A204.1 (cell line): Measurements from ENCODE around the gene SLC7A1.

Experiments
- FAIRE-seq: peaks from 2 replicates; lab custom pipeline; 2012; peaks lifted over from hg19 to GRCh38; lab: Jason Lieb, UNC

Gene SLC7A1

DNA sequence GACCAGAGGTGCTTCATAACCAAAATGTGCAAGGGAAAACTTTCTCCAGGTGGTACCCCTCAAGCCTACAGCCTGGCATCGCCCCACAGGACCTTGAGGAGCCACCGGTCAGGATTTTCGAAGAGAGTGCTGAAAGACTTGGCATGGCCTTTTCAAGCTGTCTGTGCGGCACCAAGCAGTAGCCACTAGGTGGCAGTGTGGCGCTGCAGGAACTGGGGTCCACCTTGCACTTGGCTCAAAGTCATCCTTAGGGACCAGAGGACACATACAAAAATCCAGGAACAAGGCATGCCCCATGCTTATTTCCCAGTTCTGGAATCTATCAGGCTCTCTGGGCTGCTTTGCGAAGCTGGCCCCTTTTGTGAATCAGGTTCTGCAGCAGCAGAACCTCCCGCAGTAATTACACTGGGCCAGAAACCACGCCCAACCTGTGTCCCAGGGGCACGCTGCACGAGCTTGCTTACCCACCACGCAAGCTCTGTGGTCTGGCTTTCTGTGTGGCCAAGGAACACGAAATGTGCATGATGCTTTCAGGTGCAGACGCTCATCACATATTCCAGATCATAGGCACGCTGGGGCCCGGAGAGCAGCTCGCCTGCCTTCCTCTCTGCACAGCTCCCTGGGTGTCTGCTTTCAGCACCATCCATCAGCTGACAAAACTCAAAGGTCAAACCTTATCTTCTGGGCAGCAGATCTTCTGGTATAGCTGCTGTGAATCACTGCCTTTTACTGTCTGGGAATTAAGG is 87.2 kb downstream of the SLC7A1 start:
- FAIRE-seq = no peak

DNA sequence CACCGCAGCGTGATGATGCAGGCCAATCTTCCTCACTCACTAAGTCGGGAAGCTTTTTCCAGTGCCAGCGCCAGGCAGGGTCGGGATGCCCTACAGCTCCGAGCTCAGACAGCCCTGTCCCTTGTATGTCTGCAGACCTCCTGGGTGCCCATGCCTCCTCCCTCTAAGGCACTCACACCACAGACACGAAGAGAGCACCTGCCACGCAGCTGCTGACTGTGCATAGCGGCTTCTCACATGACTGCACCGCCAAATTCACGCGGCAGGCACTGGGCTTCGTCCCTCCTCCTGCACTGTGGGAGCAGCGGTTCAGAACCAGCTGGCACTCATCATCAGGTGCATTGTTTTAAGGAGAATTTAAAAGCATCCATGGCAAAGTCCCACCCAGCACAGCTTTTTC is 88.1 kb downstream of the SLC7A1 start:
- FAIRE-seq = no peak

DNA sequence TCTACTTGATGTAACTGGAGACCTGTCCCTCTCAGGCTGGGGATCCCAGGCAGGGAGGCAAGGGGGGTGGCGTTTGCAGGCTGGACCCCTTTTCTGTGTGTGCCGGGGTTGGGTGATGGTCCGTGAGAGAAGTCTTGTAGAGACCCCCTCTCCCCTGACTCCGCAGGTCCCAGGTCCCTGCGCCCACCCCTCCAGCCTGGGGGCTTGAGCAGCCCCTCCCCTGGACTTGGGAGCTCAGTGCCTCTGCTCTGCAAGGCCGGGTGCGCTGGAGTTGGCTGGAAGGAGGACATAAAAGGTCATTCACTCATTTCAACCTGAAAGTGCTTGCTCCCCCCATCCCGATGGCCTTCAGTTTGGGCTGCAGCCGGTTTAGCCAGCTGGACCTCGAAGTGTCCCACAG is 89.5 kb downstream of the SLC7A1 start:
- FAIRE-seq = no peak

DNA sequence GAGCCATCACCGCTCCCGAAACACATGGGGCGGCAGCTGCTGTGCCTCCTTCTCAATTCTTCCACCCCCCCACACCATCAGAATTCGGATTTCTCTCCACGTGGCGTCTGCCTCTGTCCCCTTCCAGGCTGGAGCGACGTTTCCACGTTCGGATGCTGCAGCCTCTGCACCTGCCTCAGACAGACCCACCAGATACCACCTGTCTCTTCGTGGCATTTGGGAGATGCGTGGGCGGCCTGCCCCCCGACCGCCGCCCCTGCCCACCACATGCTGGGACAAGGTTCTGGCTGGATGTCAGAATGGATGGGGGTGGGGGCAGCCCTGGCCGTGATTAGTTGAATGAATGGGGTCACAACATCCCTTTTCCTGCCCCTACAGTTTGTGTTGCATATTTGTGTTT is 90.0 kb downstream of the SLC7A1 start:
- no peak for FAIRE-seq

DNA sequence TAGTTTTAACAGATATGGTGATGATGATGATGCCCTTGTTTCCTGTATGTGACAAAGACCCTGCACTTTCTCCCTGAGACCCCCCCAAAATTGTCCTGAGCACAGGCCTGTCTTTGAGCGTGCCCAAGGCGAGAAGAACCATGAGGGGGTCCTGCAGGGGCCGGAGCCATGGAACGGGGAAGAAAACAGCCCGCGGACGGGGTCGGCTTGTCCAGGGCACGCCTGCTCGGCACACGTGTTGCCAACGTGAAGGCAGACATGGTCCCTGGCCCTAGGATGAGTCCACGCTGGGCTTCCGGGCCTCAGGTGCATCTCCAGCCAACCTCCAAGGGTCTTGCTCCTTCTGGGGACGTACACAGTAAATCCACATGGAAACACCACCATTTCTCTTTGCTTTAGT is 90.8 kb downstream of the SLC7A1 start:
- FAIRE-seq = no peak

DNA sequence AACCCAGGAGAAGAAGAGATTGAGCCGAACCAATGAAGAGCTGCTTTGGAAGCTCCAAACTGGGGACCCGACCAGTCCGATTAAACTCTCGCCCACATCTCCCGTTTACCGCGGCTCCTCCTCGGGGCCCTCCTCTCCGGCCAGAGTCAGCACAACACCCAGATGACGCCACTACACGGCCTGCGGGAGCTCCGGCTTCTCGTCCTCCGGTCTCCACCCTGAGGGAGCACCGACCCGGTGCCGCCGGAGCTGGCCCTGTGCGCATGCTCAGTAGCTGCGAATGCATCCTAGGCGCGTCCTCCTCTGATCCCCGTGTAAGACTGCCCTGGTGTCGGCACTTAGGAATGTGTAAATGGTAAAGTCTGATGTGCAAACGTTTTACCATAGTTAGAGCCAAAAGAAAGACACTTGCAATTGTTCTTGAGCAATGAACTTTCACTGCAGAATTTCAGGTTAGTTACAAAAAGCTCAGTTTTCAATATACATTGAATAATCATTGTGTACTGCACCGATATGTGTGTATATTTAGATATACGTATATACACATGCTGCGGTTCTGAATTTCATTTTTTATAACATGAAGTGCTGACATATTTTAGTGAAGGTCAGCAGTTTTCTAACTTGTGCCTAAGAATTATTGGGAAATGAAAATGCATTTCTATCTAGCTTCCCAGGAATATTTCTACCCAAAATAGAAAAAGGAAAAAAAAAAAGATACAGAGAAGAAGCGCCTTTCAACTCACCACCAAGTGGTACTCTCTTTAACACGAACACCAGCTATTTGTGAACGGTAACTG is 92.2 kb downstream of the SLC7A1 start:
- FAIRE-seq = no peak

DNA sequence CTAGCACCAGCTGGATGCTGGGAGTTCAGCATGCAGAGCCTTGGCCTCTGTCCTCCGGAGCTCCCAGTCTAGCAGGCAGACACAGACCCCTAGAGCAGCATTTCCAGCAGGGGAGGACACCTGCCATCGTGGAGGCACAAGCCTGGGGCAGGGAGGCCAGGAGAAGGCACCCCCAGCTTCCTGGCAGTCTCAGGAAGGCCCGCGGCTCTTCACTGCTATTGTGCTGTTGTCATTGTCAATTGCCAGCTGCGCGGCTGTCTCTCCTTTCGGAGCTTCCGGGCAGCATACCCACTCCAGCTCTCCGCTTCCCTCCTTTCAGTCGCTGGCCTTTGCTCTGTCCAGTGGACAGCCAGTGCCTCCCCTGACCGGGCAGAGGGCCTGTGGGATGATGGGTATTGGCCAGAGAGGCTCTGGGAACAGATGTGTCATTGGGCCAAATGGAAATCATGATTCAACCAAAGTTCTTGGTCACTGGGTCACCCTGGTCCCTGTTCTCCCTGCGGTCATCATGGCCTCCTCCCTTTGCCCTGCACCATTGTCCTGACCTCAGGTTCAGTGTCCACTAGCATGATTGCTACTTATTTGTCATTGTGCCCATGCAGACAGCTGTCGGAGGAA is 93.0 kb downstream of the SLC7A1 start:
- no peak for FAIRE-seq

DNA sequence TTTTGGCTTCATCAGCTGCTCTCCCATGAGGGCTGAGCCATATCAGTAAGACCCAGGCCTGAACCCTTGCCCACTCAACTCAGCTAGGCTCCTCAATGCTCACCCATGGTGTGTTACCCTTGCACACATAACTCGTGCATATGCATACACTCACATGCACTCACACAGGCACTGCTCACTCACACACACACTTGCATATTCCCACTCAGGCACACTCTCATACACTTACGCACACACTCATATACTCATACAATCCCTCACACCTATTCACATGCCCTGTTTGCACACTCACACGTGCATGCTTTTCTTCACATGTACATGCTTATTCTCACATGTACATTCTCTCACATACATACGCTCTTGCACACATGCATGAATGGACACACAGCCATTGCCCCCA is 93.8 kb downstream of the SLC7A1 start:
- FAIRE-seq = no peak

DNA sequence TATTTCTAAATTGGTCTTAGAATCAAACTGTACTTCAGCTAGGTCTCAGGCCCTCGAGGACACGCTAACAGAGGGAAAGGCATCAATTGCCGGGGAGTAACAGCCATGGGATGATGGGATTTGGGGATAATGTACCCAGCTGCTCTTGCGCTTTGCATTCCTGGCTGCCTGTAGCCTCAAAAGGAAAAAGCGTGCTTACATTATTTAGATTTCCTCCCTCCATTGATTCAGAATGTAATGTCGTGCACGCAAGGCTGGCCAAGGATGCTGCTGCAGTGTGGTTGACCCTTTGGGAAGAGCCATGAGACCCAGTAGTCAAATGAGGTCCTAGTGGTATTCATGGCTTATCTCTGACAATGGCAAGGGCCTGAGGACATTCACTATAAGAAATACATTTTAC is 95.1 kb downstream of the SLC7A1 start:
- FAIRE-seq = no peak

DNA sequence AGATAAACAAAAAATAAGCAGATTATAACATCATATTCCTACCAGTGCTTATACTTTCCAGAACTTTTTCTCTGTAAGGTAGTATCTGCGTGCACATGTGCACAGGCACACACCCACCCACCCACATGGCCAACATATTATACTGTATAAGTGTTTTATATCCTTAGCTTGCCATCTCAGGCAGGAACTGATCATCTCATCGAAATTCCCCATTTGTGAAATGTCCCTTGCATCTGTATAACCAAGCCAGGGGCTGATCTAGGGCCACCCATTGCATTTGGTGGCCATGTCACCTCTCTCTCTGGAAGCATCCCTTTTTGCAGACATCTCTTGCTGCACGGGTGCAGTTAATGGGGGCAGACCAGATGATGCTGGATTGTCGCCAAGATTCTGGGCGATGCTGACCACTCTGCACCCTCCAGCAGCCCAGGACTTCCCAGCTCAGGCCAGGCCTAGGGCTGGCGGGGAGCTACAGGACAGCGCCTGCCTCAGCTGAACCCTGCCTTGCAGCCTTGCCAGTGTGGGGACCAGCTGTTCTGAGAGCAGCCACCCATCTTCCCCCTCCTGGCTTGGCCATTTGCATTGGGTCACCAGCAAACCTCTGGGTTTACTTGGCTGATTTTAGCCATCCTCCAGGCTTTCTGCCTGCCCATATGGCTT is 95.9 kb downstream of the SLC7A1 start:
- no peak for FAIRE-seq

DNA sequence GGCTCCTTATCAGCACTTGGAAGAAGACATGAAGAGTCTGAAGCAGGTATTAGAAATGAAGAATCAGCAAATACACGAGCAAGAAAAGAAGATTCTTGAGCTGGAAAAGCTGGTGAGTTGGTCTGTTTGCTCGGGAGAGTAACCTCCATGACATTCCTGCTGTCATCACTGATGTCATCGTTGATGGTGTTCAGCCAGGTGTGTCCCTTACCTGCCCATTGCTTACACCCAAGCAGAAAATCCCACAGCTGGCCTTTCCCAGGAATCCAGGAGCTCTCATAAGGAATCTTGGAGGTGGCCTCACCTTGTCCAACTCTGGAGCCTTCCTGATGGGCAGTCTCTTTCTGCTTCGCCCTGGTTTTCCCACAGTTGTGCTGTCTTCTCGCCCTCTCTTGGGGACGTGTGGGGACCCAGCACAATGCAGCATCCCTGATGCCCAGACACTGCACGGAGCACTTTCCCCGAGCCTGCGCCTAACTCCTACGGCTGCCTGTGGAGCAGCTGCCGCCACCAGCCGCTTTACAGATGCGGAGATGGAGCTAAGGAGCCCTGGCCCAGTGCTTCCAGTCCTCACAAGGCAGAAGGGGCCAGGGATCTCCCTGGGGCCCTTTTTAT is 97.0 kb downstream of the SLC7A1 start:
- no peak for FAIRE-seq

DNA sequence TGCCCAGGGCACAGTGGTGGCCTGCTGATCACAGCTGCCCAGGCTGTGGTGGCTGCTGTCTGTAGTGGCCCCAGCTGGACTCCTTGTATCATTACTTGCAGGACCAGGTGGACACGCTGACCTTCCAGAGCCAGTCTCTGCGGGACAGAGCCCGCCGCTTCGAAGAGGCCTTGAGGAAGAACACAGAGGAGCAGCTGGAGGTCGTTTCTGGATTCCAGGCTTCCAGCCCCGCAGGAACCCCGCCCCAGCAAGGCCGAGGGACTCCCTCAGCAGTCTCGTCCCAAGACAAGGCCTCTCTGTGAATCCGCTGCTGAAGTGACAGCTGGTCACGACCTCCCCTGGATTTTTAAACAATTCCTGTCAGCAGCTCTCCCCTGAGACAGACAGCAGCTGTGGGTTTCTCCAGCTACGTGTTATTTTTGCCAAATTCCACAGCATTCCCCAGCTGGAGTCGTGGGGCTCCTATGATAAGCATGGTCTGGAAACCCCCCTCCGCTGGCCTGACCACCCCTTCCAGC is 98.3 kb downstream of the SLC7A1 start:
- FAIRE-seq = no peak

DNA sequence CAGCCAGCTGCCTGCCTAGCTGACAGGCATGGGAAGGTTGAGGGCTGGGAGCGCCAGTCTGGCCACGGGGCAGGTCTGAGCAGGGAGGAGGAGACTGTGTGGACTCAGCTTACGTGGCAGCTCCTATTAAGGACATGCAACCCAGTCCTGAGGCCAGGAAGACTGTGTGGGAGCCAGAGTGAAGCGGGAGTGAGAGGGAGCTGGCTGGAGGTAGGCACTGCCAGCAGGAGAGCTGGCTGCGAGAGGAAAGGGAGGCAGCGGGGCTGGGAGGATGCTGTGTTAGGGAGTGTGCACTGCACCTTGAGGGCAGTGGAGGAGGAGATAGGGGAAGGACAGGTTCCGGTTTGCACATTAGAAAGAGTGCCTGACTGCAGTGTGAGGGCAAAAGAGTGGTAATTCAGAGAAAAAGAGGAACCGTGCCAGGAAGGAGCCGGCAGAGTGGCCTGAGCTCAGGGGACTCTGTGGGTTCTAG is 99.2 kb downstream of the SLC7A1 start:
- FAIRE-seq = no peak

DNA sequence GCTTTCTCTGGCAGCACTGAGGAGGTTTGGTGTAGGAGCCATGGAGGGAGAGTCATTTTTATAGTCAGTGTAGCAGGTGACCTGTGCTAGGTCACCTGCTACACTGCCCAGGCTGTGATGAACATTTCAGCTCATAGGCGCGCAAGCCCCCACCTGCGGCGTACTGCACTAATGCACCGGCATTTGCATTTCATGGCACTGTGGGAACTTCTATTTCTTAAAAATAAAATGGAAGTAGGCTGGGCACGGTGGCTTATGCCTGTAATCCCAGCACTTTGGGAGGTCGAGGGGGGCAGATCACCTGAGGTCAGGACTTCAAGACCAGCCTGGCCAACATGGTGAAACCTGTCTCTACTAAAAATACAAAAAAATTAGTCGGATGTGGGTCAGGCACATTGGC is 101.0 kb downstream of the SLC7A1 start:
- FAIRE-seq = no peak

DNA sequence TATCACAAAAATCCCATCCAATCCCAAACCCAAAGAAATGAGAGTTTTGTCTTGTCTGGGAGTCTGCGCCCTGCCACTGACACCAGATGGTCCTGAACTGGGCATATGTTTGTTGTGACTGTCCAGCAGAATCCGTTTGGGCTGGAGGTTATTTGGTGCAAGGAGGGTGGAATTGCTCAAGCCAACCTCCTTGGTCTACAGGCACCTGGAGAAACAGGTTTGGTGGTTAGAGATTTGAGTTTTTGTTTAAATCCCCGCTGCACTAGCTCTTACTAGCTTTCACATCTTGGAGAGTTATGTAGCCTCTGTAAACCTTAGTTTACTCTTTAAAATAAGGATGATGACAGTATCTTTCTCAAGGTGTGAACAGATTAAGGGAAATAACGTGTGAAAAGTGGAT is 101.7 kb downstream of the SLC7A1 start:
- FAIRE-seq = no peak

DNA sequence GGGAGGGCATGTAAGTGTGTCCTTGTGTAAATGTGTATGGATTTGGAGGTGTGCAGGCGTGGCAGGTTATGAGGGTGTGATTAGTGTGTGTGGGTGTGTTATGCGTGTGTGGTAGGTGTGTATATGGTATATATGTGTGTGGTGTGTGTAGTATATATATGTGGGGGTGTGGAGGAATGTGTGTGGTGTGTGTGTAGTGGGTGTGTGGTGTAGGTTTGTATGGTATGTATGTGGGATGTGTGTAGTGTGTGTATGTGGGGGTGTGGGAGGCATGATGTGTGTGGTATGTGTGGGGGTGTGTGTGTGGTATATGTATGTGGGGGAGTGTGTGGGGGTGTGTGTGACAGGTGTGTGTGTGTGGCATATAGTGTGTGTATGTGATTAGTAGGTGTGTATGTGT is 104.2 kb downstream of the SLC7A1 start:
- no peak for FAIRE-seq

DNA sequence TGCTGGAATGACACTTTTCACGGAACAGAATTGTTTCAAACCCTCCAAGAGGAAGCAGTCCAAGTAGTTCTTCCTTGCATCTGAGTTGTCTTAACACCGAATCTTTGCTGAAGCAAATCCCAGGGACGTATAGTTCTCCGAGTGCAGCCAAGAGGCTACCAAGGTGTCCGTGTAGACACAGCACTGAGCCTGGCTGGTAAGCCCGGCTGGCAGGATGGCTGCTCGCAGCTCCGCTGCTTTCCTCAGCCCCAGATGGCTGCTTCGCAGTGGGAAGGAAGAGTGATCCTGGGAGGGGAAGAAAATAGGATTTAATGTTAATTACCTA is 105.0 kb downstream of the SLC7A1 start:
- no peak for FAIRE-seq

DNA sequence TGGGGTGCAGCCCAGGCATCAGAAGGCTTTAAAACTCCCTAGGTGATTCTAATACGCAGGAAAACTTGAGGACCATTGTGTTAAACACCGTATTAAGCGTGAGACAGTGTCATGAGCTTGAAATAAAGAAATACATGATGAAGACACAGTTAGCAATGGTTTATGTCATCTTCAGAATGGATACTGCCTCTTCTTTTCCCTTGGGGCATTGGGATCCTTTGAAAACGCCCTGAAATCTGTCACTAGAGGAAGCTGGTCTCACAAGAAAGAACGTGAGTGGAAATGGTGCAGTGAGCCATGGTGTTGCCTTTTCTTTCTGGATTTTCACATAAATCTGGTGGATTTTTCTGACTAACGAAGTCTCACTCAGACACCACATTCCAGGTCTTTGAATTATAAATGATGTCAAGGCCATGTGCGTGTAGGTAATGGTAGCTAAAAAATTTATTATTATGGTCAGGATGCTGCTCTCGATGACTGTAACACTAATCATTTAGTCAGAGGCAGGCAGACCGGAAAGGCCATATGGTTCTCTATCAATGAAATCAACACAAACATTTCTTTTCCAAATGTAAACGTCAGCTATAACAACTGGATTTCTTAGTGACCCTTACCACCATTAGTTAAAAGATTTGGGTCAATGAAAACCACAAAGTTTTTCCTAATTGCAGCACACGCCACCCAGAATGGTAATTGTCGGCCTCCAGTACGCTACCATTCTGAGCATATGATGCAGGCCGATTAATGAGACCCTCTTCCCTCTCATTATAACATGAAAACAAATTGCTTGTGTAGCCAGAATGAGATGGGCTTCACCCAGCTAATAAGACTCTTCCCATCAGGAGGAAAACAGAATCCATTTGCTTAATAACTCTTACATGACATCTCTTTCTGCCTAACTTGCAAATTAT is 105.6 kb downstream of the SLC7A1 start:
- no peak for FAIRE-seq

DNA sequence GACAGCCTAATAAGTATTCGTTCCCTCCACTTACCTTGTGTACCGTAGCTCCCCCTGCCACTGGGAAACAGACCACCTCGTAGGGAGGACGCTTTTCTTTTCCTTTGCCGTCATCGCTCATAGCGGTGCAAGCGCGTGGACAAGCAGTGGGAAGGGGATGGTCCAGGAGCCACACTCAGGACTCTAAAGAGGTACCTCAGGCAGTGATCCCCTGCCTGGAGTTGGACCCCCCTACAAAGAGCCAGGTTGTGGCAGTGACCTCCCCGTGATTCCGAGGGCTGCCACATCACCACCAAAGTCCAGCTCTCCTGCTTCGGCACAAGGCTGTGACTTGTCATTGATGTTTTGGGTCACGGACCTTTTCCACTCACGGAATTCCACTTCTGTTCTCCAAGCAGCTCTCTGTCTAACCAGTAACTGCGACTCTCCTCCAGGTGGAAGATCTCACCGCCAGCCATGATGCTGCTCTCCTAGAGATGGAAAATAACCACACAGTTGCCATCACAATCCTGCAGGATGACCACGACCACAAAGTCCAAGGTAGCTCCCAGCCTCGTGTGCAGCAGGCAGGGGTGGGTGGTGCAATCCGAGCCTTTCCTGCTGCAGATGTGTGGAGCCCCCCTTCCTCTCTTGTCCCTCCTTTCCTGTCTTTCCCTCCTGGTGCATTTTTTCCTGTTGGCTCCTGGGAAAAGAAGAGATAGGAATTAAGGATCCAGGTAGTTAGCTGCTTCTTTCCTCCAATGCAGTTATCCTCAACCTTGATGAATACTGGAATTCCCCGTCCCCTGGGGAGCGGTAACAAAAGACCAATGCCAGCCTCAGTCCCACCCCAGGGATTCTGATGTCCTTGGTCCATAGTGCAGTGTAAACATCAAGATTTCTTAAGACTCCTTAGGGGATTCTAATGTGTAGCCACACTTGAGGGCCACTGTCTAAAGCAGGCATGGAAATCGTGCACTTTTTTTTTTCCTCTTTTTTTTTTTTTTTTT is 107.7 kb downstream of the SLC7A1 start:
- FAIRE-seq = no peak

DNA sequence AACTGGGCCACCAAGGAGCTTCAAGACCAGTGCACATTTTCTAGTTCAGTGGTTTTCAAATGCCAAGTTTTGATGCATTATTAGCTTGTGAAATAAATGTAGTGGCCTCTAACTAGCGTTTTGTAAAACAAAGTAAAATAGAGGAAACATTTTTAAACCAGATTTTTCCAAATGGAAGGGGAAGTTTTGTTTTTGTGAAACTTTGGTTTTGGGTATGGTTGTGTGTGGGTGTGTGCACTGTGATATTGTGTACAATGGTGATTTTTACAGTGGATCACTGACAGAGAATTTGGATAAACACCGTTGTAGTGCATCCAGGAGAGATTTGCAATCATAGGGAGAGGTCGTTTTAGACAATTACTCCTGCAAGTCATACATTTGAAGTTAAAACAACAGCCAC is 108.9 kb downstream of the SLC7A1 start:
- FAIRE-seq = no peak
